CD4-positive, alpha-beta T cell treated with Interleukin-6 at 100 ng/mL for 8 hours (primary cell): Measurements from ENCODE around the gene EIF4E1B.

Experiments
- DNase-seq: peaks from one replicate; pipeline ENCODE4 v3.0.0-alpha.2; 2020; ENCODE audit warnings: mixed read lengths, low spot score

The EIF4E1B gene

GRCh38 chr5:176664479-176664878 lies 34.0 kb downstream of the EIF4E1B start:
- DNase-seq: no peak

- DNase-seq: no peak
Measured at GRCh38 chr5:176664886-176665285, 34.4 kb downstream of the EIF4E1B start.

GRCh38 chr5:176665517-176665916 lies 35.0 kb downstream of the EIF4E1B start:
- no peak for DNase-seq

- no peak for DNase-seq
Measured at GRCh38 chr5:176667637-176668036, 37.2 kb downstream of the EIF4E1B start.

- no peak for DNase-seq
Measured at GRCh38 chr5:176670449-176670848, 40.0 kb downstream of the EIF4E1B start.

- no peak for DNase-seq
Measured at GRCh38 chr5:176671399-176671798, 40.9 kb downstream of the EIF4E1B start.

- DNase-seq: no peak
Measured at GRCh38 chr5:176671890-176672747, 41.6 kb downstream of the EIF4E1B start.

- no peak for DNase-seq
Measured at GRCh38 chr5:176673651-176674583, 43.4 kb downstream of the EIF4E1B start.

- no peak for DNase-seq
Measured at GRCh38 chr5:176674799-176675198, 44.3 kb downstream of the EIF4E1B start.

- no peak for DNase-seq
Measured at GRCh38 chr5:176675676-176676360, 45.3 kb downstream of the EIF4E1B start.

GRCh38 chr5:176676361-176676824 lies 45.9 kb downstream of the EIF4E1B start:
- DNase-seq: no peak

GRCh38 chr5:176677209-176677939 lies 46.9 kb downstream of the EIF4E1B start:
- no peak for DNase-seq

GRCh38 chr5:176678584-176678983 lies 48.1 kb downstream of the EIF4E1B start:
- no peak for DNase-seq

GRCh38 chr5:176679365-176680225 lies 49.1 kb downstream of the EIF4E1B start:
- DNase-seq: no peak

GRCh38 chr5:176680226-176680563 lies 49.7 kb downstream of the EIF4E1B start:
- no peak for DNase-seq

- DNase-seq: no peak
Measured at GRCh38 chr5:176682016-176682531, 51.6 kb downstream of the EIF4E1B start.

- no peak for DNase-seq
Measured at GRCh38 chr5:176685010-176685409, 54.5 kb downstream of the EIF4E1B start.

GRCh38 chr5:176687247-176687646 lies 56.8 kb downstream of the EIF4E1B start:
- DNase-seq: no peak

GRCh38 chr5:176687881-176688280 lies 57.4 kb downstream of the EIF4E1B start:
- no peak for DNase-seq

GRCh38 chr5:176690911-176691310 lies 60.4 kb downstream of the EIF4E1B start:
- no peak for DNase-seq
